HuH-7 (cell line): ENCODE measurements around the gene CLCN5.

Experiments used
- DNase-seq: peaks from one replicate; pipeline ENCODE4 v3.0.0; 2011; ENCODE audit warnings: low spot score

Gene CLCN5

GRCh38 chrX:49934148-49934547, 11.8 kb downstream of the CLCN5 start:
- DNase-seq, result no peak

GRCh38 chrX:49934729-49935128, 12.3 kb downstream of the CLCN5 start:
- DNase-seq, result no peak

GRCh38 chrX:49947781-49948180, 25.4 kb downstream of the CLCN5 start:
- DNase-seq, result no peak

- no peak for DNase-seq
Observed at GRCh38 chrX:49949961-49950360, 27.6 kb downstream of the CLCN5 start.

- no peak for DNase-seq
Observed at GRCh38 chrX:49951524-49952193, 29.3 kb downstream of the CLCN5 start.

GRCh38 chrX:49956313-49956712, 33.9 kb downstream of the CLCN5 start:
- no peak for DNase-seq

- no peak for DNase-seq
Observed at GRCh38 chrX:49958727-49959485, 36.5 kb downstream of the CLCN5 start.

GRCh38 chrX:49959602-49960001, 37.2 kb downstream of the CLCN5 start:
- DNase-seq, result no peak

GRCh38 chrX:49960061-49960460, 37.7 kb downstream of the CLCN5 start:
- DNase-seq, result no peak

- no peak for DNase-seq
Observed at GRCh38 chrX:49970674-49971073, 48.3 kb downstream of the CLCN5 start.

- DNase-seq, result no peak
Observed at GRCh38 chrX:49972328-49972860, 50.0 kb downstream of the CLCN5 start.

GRCh38 chrX:49976682-49977197, 54.3 kb downstream of the CLCN5 start:
- DNase-seq, result no peak

- DNase-seq, result no peak
Observed at GRCh38 chrX:49977319-49978090, 55.1 kb downstream of the CLCN5 start.

GRCh38 chrX:49978176-49978575, 55.8 kb downstream of the CLCN5 start:
- DNase-seq, result no peak

- DNase-seq, result no peak
Observed at GRCh38 chrX:49986058-49986457, 63.7 kb downstream of the CLCN5 start.

GRCh38 chrX:49987651-49988050, 65.3 kb downstream of the CLCN5 start:
- DNase-seq, result no peak

- no peak for DNase-seq
Observed at GRCh38 chrX:49988143-49988542, 65.7 kb downstream of the CLCN5 start.

- no peak for DNase-seq
Observed at GRCh38 chrX:49991758-49992157, 69.4 kb downstream of the CLCN5 start.

- DNase-seq, result no peak
Observed at GRCh38 chrX:49992853-49993252, 70.5 kb downstream of the CLCN5 start.

GRCh38 chrX:49993661-49994060, 71.3 kb downstream of the CLCN5 start:
- DNase-seq, result no peak

GRCh38 chrX:49995107-49995731, 72.8 kb downstream of the CLCN5 start:
- DNase-seq, result no peak
